IMR-90 (cell line): ENCODE data around the gene KIAA0319L. TPM values are rescaled to one million over a fixed set of nuclear protein-coding genes. Genes with fewer than 3 reads are reported as not detected.

ENCODE experiments used
- ATAC-seq: fragments of 200-7000 bp; cut with Tn5 transposase; 2 replicates; pipeline ENCODE4 v1.9.1; 2020; ENCODE audit warnings: low read depth, mild to moderate bottlenecking, moderate library complexity
- BruUV-seq: library from RNA; stranded (reverse); fragments of 400-500 nt; replicated peaks from 2 replicates; lab custom pipeline; 2021; lab: Mats Ljungman, UMichigan
- CTCF ChIA-PET: fragments of 300-600 bp; formaldehyde crosslinking; extraction: SDS; loops from one replicate; lab custom pipeline; 2021; ENCODE audit warnings: antibody characterized with exemption; lab: Yijun Ruan, JAX
- POLR2A ChIA-PET: fragments of 300-600 bp; sonication (Branson Sonifier 250); formaldehyde crosslinking; loops from one replicate; lab custom pipeline; 2022; ENCODE audit warnings: antibody characterized with exemption; ENCODE audit not compliant: unreplicated experiment; lab: Charles Lee
- DNase-seq: peaks from one replicate; pipeline ENCODE4 v3.0.0; 2013
- H2AFZ ChIP-seq: replicated peaks from 2 replicates; pipeline ENCODE3; 2013; ENCODE audit warnings: low read length, mild to moderate bottlenecking; ENCODE audit not compliant: poor library complexity
- H2AK5ac ChIP-seq: 2 replicates; pipeline ENCODE4 v1.6.1; 2013; ENCODE audit warnings: low read depth, low read length, inconsistent platforms
- H2AK9ac ChIP-seq: replicated peaks from 2 replicates; pipeline ENCODE3; 2013; ENCODE audit warnings: mild to moderate bottlenecking, low read depth, low read length, moderate library complexity; ENCODE audit not compliant: poor library complexity
- H2BK120ac ChIP-seq: 2 replicates; pipeline ENCODE4 v1.6.1; 2013; ENCODE audit warnings: low read depth, low read length, inconsistent platforms
- H2BK15ac ChIP-seq: 3 replicates; pipeline ENCODE4 v1.6.1; 2013; ENCODE audit warnings: low read depth, low read length, inconsistent platforms
- H2BK20ac ChIP-seq: 2 replicates; pipeline ENCODE4 v1.6.1; 2013; ENCODE audit warnings: low read depth, mild to moderate bottlenecking, inconsistent platforms, low read length, moderate library complexity
- H2BK5ac ChIP-seq: 2 replicates; pipeline ENCODE4 v1.6.1; 2013; ENCODE audit warnings: mild to moderate bottlenecking, low read depth, low read length, inconsistent platforms; ENCODE audit not compliant: poor library complexity, severe bottlenecking
- H3K14ac ChIP-seq: replicated peaks from 2 replicates; pipeline ENCODE4 v1.6.1; 2013; ENCODE audit warnings: low read depth, low read length, inconsistent platforms
- H3K18ac ChIP-seq: 2 replicates; pipeline ENCODE4 v1.6.1; 2013; ENCODE audit warnings: low read depth, low read length, control low read depth
- H3K23ac ChIP-seq: 2 replicates; pipeline ENCODE4 v1.6.1; 2013; ENCODE audit warnings: low read depth, low read length, inconsistent platforms
- H3K27ac ChIP-seq: 2 replicates; pipeline ENCODE4 v1.5.1; 2013; ENCODE audit warnings: mild to moderate bottlenecking, control low read depth, low read length; ENCODE audit not compliant: insufficient read depth
- H3K27me3 ChIP-seq: 2 replicates; pipeline ENCODE4 v1.6.1; 2013; ENCODE audit warnings: low read length; ENCODE audit not compliant: control insufficient read depth, insufficient read depth
- H3K36me3 ChIP-seq: 2 replicates; pipeline ENCODE4 v1.6.1; 2013; ENCODE audit warnings: low read length, mixed read lengths; ENCODE audit not compliant: control insufficient read depth, insufficient read depth
- H3K4ac ChIP-seq: 2 replicates; pipeline ENCODE4 v1.6.1; 2013; ENCODE audit warnings: low read depth, low read length, inconsistent platforms
- H3K4me1 ChIP-seq: 2 replicates; pipeline ENCODE4 v1.6.1; 2013; ENCODE audit warnings: low read length, mixed read lengths; ENCODE audit not compliant: control insufficient read depth, insufficient read depth
- H3K4me2 ChIP-seq: 2 replicates; pipeline ENCODE4 v1.6.1; 2013; ENCODE audit warnings: low read depth, mild to moderate bottlenecking, control low read depth, low read length, moderate library complexity
- H3K4me3 ChIP-seq: 2 replicates; pipeline ENCODE4 v1.5.1; 2013; ENCODE audit warnings: low read depth, mild to moderate bottlenecking, control low read depth, low read length, moderate library complexity; ENCODE audit not compliant: insufficient read depth
- H3K56ac ChIP-seq: 2 replicates; pipeline ENCODE4 v1.6.1; 2013; ENCODE audit warnings: low read length, inconsistent platforms; ENCODE audit not compliant: insufficient read depth; ENCODE audit errors: extremely low read depth
- H3K79me1 ChIP-seq, 2 experiments: 2 replicates each; pipeline ENCODE4 v1.6.1; 2013; ENCODE audit warnings: low read length in 2 of 2, inconsistent platforms in 1 of 2, low read depth in 1 of 2
- H3K9ac ChIP-seq: 2 replicates; pipeline ENCODE4 v1.6.1; 2013; ENCODE audit warnings: low read depth, low read length, control low read depth
- H3K9me1 ChIP-seq: 2 replicates; pipeline ENCODE4 v1.6.1; 2013; ENCODE audit warnings: low read length, inconsistent platforms; ENCODE audit not compliant: insufficient read depth
- H3K9me3 ChIP-seq: 2 replicates; pipeline ENCODE4 v1.6.1; 2013; ENCODE audit warnings: low read length; ENCODE audit not compliant: control insufficient read depth, insufficient read depth
- H4K20me1 ChIP-seq: 2 replicates; pipeline ENCODE4 v1.6.1; 2013; ENCODE audit warnings: low read length, inconsistent platforms; ENCODE audit not compliant: insufficient read depth
- H4K5ac ChIP-seq: 2 replicates; pipeline ENCODE4 v1.6.1; 2013; ENCODE audit warnings: mild to moderate bottlenecking, low read depth, low read length, control low read depth
- H4K8ac ChIP-seq, 2 experiments: 2 replicates each; pipeline ENCODE4 v1.6.1; 2013; ENCODE audit warnings: low read depth in 2 of 2, low read length in 2 of 2, control low read depth in 1 of 2, inconsistent platforms in 1 of 2
- H4K91ac ChIP-seq: 2 replicates; pipeline ENCODE4 v1.6.1; 2013; ENCODE audit warnings: low read depth, low read length, inconsistent platforms; ENCODE audit not compliant: insufficient read depth
- BHLHE40 ChIP-seq: fragments of 150-350 bp; IDR thresholded peaks from 2 replicates; pipeline ENCODE4 v1.6.1; 2016; ENCODE audit warnings: mild to moderate bottlenecking, low read depth, low read length
- CEBPB ChIP-seq: IDR thresholded peaks from 2 replicates; pipeline ENCODE4 v1.6.1; 2012; ENCODE audit warnings: low read depth, low read length, improper control_type of control experiment
- CHD1 ChIP-seq: IDR thresholded peaks from 2 replicates; pipeline ENCODE4 v1.6.1; 2012; ENCODE audit warnings: low read depth, low read length, improper control_type of control experiment
- CTCF ChIP-seq: conservative IDR thresholded peaks from 2 replicates; pipeline ENCODE4 v1.5.1; 2012; ENCODE audit warnings: mild to moderate bottlenecking, low read depth, low read length, improper control_type of control experiment
- ELK1 ChIP-seq: fragments of 150-350 bp; IDR thresholded peaks from 2 replicates; pipeline ENCODE4 v1.6.1; 2016; ENCODE audit warnings: low read depth, mild to moderate bottlenecking, low read length, moderate library complexity, borderline replicate concordance
- FOS ChIP-seq: fragments of 150-350 bp; IDR thresholded peaks from 2 replicates; pipeline ENCODE4 v1.6.1; 2016; ENCODE audit warnings: low read depth, low read length
- MXI1 ChIP-seq: IDR thresholded peaks from 2 replicates; pipeline ENCODE4 v1.6.1; 2012; ENCODE audit warnings: low read depth, mild to moderate bottlenecking, low read length, moderate library complexity, borderline replicate concordance
- RFX5 ChIP-seq: IDR thresholded peaks from 2 replicates; pipeline ENCODE4 v1.8.0; 2012; ENCODE audit warnings: low read depth, mild to moderate bottlenecking, low read length, moderate library complexity
- SMC3 ChIP-seq: fragments of 150-350 bp; IDR thresholded peaks from 2 replicates; pipeline ENCODE4 v1.6.1; 2016; ENCODE audit warnings: low read depth, mild to moderate bottlenecking, antibody characterized with exemption, low read length, moderate library complexity
- WGBS, 2 experiments: methylation state at CpG; one replicate each; pipeline versions ENCODE4 v1.1.5 to v1.1.7; 2013; ENCODE audit warnings: missing lambda C conversion rate in 2 of 2; ENCODE audit not compliant: insufficient read length in 1 of 2; ENCODE audit errors: extremely low coverage in 2 of 2; 5-methylcytosine and 5-hydroxymethylcytosine counted together
- dilution Hi-C: fragments of 300-500 bp; cut with HindIII; formaldehyde crosslinking; loops from one replicate; pipeline ENCODE4 v1.14.3; 2018; ENCODE audit warnings: low sequenced_read_pairs; ENCODE audit not compliant: unreplicated experiment
- in situ Hi-C: fragments of 300-500 bp; cut with MboI; formaldehyde crosslinking; loops from 3 replicates; pipeline ENCODE4 v1.14.3; 2019; ENCODE audit warnings: low sequenced_read_pairs, inconsistent platforms, mixed read lengths
- intact Hi-C: fragments of 100-400 bp; cut with micrococcal nuclease; formaldehyde crosslinking; loops from 2 replicates; pipeline ENCODE4 v1.10.0; 2022
- polyA plus RNA-seq, 3 experiments: library from polyadenylated mRNA; depleted of rRNA; stranded (reverse); fragments of >200 nt; gene quantifications; 2 replicates each; pipeline ENCODE4 v1.2.3, GENCODE V29; 2012; ENCODE audit warnings: low replicate concordance in 1 of 3
- total RNA-seq: library from RNA; depleted of rRNA; stranded (reverse); fragments of >200 nt; gene quantifications from 2 replicates; pipeline ENCODE4 v1.2.3, GENCODE V29; 2012

The KIAA0319L gene
- total and polyA plus RNA-seq, 2 of the 4 experiments (the other 2 are of a cell fraction) = 38.0 to 49.8 TPM

GRCh38 chr1:35573198-35574124 lies 16.3 kb upstream of the KIAA0319L start, which contains the start of gene TFAP2E:
Gene TFAP2E, plus strand, starts transcription at chr1:35573314. Its CDS starts 264 bp downstream, at chr1:35573578.
- Histone ChIP-seq H3K23ac (no peak within 1 kb of the TSS; the same call in 1 of the 2 replicates), H3K4me1 (peaks cover 1% of the 10 kb centered on the region; the same call in 1 of the 2 replicates), H3K4me3 (peak within 1 kb of the TSS; percentile 48), H2AK9ac (peak within 1 kb of the TSS; percentile 50), H3K79me1 (no peaks in the 10 kb centered on the region), H3K4me2 (peak within 1 kb of the TSS; percentile 48), H4K5ac (no peak within 1 kb of the TSS), H3K14ac (no peak within 1 kb of the TSS), H3K4ac (no peak within 1 kb of the TSS), H4K20me1 (0 out of 2 replicates have a peak, but pooled peaks cover 5% of the 10 kb centered on the region), H2BK5ac (no peak within 1 kb of the TSS), H3K56ac (no peak within 1 kb of the TSS), H2AK5ac (no peak within 1 kb of the TSS), H2AFZ (peak within 1 kb of the TSS; percentile 88), H3K27ac (no peak within 1 kb of the TSS), H2BK15ac (no peak within 1 kb of the TSS), H4K91ac (no peak within 1 kb of the TSS), H4K8ac (no peak within 1 kb of the TSS), H2BK20ac (no peak within 1 kb of the TSS), H3K9ac (no peak within 1 kb of the TSS), H3K9me1 (no peaks in the 10 kb centered on the region), H3K18ac (no peak within 1 kb of the TSS), H3K36me3 (no peaks in the 10 kb centered on the region), H2BK120ac (no peak within 1 kb of the TSS), H3K9me3 (no peaks in the 10 kb centered on the region), H3K27me3 (peaks cover 51% of the 10 kb centered on the region)
- no TSS peak for BruUV-seq
- CTCF ChIA-PET = no interaction called here
- POLR2A ChIA-PET = no interaction called here
- peak; percentile 68 for ATAC-seq
- no peak for DNase-seq
- whole genome bisulfite sequencing, 2 experiments = 9% methylated on average over 51 of the region's 95 CpGs; no CpG with 5 or more reads in 1 of the 2 experiments
- TF ChIP-seq SMC3 (no peak), CEBPB (no peak), FOS (no peak), RFX5 (no peak), ELK1 (no peak), CHD1 (no peak), CTCF (no peak), MXI1 (no peak), BHLHE40 (no peak)
- in situ Hi-C loops (loop anchor here (5.0 kb wide), 1 partner anchor 199 kb away; no protein-coding TSS in a partner anchor), intact Hi-C loops (no loop called here), dilution Hi-C loops (no loop called here)
